ENCODE data around the gene ZBED5.

Gene ZBED5

GRCh38 chr11:10806206-10806605 is 51.6 kb downstream of the ZBED5 start:
- no peak for TF ChIP-seq CTCF (IDR thresholded peaks at IDR 0.05; ENCODE audit: insufficient read depth, low read depth, low read length, missing control alignments)
- H3K4me3 ChIP-seq (ENCODE audit: low read length) = peak overlapping the region; percentile 97
- no peak for DNase-seq (ENCODE audit: low read depth)

GRCh38 chr11:10805741-10806140 is 52.1 kb downstream of the ZBED5 start:
- peak overlapping the region; percentile 97 for H3K4me3 ChIP-seq (ENCODE audit: low read length)
- no peak for DNase-seq (ENCODE audit: low read depth)

GRCh38 chr11:10803676-10804075 is 54.2 kb downstream of the ZBED5 start:
- H3K4me3 ChIP-seq (ENCODE audit: low read length) = no peak overlapping the region
- no peak for DNase-seq (ENCODE audit: low read depth)
- no peak for TF ChIP-seq CTCF (IDR thresholded peaks at IDR 0.05; ENCODE audit: insufficient read depth, low read depth, low read length, missing control alignments)

More at GRCh38 chr11:10805741-10806140, 52.1 kb downstream of the ZBED5 start:
- no peak for TF ChIP-seq CTCF (IDR thresholded peaks at IDR 0.05; ENCODE audit: insufficient read depth, low read depth, low read length, missing control alignments)

All from epithelial cell of esophagus (primary cell).